Measurements from ENCODE around the gene CDY2A. TPM values are rescaled to one million over a fixed set of nuclear protein-coding genes. Genes with fewer than 3 reads are reported as not detected.
"Not testable (repeated sequence)": the region's sequence is repeated elsewhere in the genome, so short reads cannot be mapped to it uniquely, and the experiment has no call there.

The CDY2A gene
- not detected in 2 replicates for total RNA-seq (2022)
- not detected for Bru-seq, nascent RNA
- BruChase-seq, experiment 1, labeled RNA remaining after a 6-hour chase: not detected
- not detected for BruChase-seq, experiment 2, labeled RNA remaining after a 2-hour chase
- long read RNA-seq: 0 reads

- BruUV-seq (replicated peaks); intact Hi-C loops (cut with micrococcal nuclease): not testable (repeated sequence)
Measured at GRCh38 chrY:18025487-18025886, at the start of gene CDY2A. CDY2A (plus strand) TSS chrY:18025787; CDS start chrY:18026115, 328 bp downstream.

GRCh38 chrY:17997586-17997985 is 28.0 kb upstream of the CDY2A start:
- H3K9me3 Mint-ChIP-seq (ENCODE audit: unreplicated experiment); CTCF ChIA-PET; DNase-seq (ENCODE audit: unreplicated experiment); H3K36me3 Mint-ChIP-seq (ENCODE audit: insufficient read depth, unreplicated experiment); H3K4me1 Mint-ChIP-seq (ENCODE audit: insufficient read depth, unreplicated experiment); POLR2A ChIA-PET; BruUV-seq (replicated peaks); H3K4me3 Mint-ChIP-seq (ENCODE audit: unreplicated experiment); H3K27me3 Mint-ChIP-seq (ENCODE audit: insufficient read depth, unreplicated experiment); intact Hi-C loops (cut with micrococcal nuclease); H3K27ac Mint-ChIP-seq (ENCODE audit: low read depth, unreplicated experiment): not testable (repeated sequence)

More at GRCh38 chrY:18025487-18025886, at the start of gene CDY2A:
- POLR2A ChIA-PET; H3K27me3 Mint-ChIP-seq (ENCODE audit: insufficient read depth, unreplicated experiment); H3K36me3 Mint-ChIP-seq (ENCODE audit: insufficient read depth, unreplicated experiment); H3K4me1 Mint-ChIP-seq (ENCODE audit: insufficient read depth, unreplicated experiment); DNase-seq (ENCODE audit: unreplicated experiment); CTCF ChIA-PET; H3K9me3 Mint-ChIP-seq (ENCODE audit: unreplicated experiment); H3K4me3 Mint-ChIP-seq (ENCODE audit: unreplicated experiment); H3K27ac Mint-ChIP-seq (ENCODE audit: low read depth, unreplicated experiment): not testable (repeated sequence)

GRCh38 chrY:17998266-17998665 is 27.3 kb upstream of the CDY2A start:
- H3K4me1 Mint-ChIP-seq (ENCODE audit: insufficient read depth, unreplicated experiment); POLR2A ChIA-PET; BruUV-seq (replicated peaks); H3K27me3 Mint-ChIP-seq (ENCODE audit: insufficient read depth, unreplicated experiment); H3K36me3 Mint-ChIP-seq (ENCODE audit: insufficient read depth, unreplicated experiment); intact Hi-C loops (cut with micrococcal nuclease); H3K4me3 Mint-ChIP-seq (ENCODE audit: unreplicated experiment); DNase-seq (ENCODE audit: unreplicated experiment); H3K27ac Mint-ChIP-seq (ENCODE audit: low read depth, unreplicated experiment); H3K9me3 Mint-ChIP-seq (ENCODE audit: unreplicated experiment); CTCF ChIA-PET: not testable (repeated sequence)

GRCh38 chrY:18023897-18024296 is 1.7 kb upstream of the CDY2A start:
- H3K4me1 Mint-ChIP-seq (ENCODE audit: insufficient read depth, unreplicated experiment); H3K4me3 Mint-ChIP-seq (ENCODE audit: unreplicated experiment); H3K27ac Mint-ChIP-seq (ENCODE audit: low read depth, unreplicated experiment); H3K36me3 Mint-ChIP-seq (ENCODE audit: insufficient read depth, unreplicated experiment); intact Hi-C loops (cut with micrococcal nuclease); H3K9me3 Mint-ChIP-seq (ENCODE audit: unreplicated experiment); BruUV-seq (replicated peaks); CTCF ChIA-PET; POLR2A ChIA-PET; DNase-seq (ENCODE audit: unreplicated experiment); H3K27me3 Mint-ChIP-seq (ENCODE audit: insufficient read depth, unreplicated experiment): not testable (repeated sequence)

- intact Hi-C loops (cut with micrococcal nuclease); H3K27me3 Mint-ChIP-seq (ENCODE audit: insufficient read depth, unreplicated experiment); H3K36me3 Mint-ChIP-seq (ENCODE audit: insufficient read depth, unreplicated experiment); BruUV-seq (replicated peaks); H3K4me3 Mint-ChIP-seq (ENCODE audit: unreplicated experiment); DNase-seq (ENCODE audit: unreplicated experiment); H3K27ac Mint-ChIP-seq (ENCODE audit: low read depth, unreplicated experiment); POLR2A ChIA-PET; CTCF ChIA-PET; H3K9me3 Mint-ChIP-seq (ENCODE audit: unreplicated experiment); H3K4me1 Mint-ChIP-seq (ENCODE audit: insufficient read depth, unreplicated experiment): not testable (repeated sequence)
Measured at GRCh38 chrY:18028845-18029244, 3.3 kb downstream of the CDY2A start.

GRCh38 chrY:18030178-18030577 is 4.6 kb downstream of the CDY2A start:
- POLR2A ChIA-PET: not testable (repeated sequence)

GRCh38 chrY:18034100-18034814 is 8.7 kb downstream of the CDY2A start:
- BruUV-seq (replicated peaks); H3K9me3 Mint-ChIP-seq (ENCODE audit: unreplicated experiment); CTCF ChIA-PET; H3K4me1 Mint-ChIP-seq (ENCODE audit: insufficient read depth, unreplicated experiment); H3K27ac Mint-ChIP-seq (ENCODE audit: low read depth, unreplicated experiment); intact Hi-C loops (cut with micrococcal nuclease); POLR2A ChIA-PET; H3K36me3 Mint-ChIP-seq (ENCODE audit: insufficient read depth, unreplicated experiment); H3K4me3 Mint-ChIP-seq (ENCODE audit: unreplicated experiment); DNase-seq (ENCODE audit: unreplicated experiment); H3K27me3 Mint-ChIP-seq (ENCODE audit: insufficient read depth, unreplicated experiment): not testable (repeated sequence)

More at GRCh38 chrY:18030178-18030577, 4.6 kb downstream of the CDY2A start:
- H3K4me1 Mint-ChIP-seq (ENCODE audit: insufficient read depth, unreplicated experiment); H3K27ac Mint-ChIP-seq (ENCODE audit: low read depth, unreplicated experiment); BruUV-seq (replicated peaks); CTCF ChIA-PET; intact Hi-C loops (cut with micrococcal nuclease); H3K9me3 Mint-ChIP-seq (ENCODE audit: unreplicated experiment); H3K36me3 Mint-ChIP-seq (ENCODE audit: insufficient read depth, unreplicated experiment); DNase-seq (ENCODE audit: unreplicated experiment); H3K4me3 Mint-ChIP-seq (ENCODE audit: unreplicated experiment); H3K27me3 Mint-ChIP-seq (ENCODE audit: insufficient read depth, unreplicated experiment): not testable (repeated sequence)

- H3K4me3 Mint-ChIP-seq (ENCODE audit: unreplicated experiment); H3K27ac Mint-ChIP-seq (ENCODE audit: low read depth, unreplicated experiment); intact Hi-C loops (cut with micrococcal nuclease); H3K9me3 Mint-ChIP-seq (ENCODE audit: unreplicated experiment); H3K27me3 Mint-ChIP-seq (ENCODE audit: insufficient read depth, unreplicated experiment); H3K4me1 Mint-ChIP-seq (ENCODE audit: insufficient read depth, unreplicated experiment); CTCF ChIA-PET; H3K36me3 Mint-ChIP-seq (ENCODE audit: insufficient read depth, unreplicated experiment); POLR2A ChIA-PET; DNase-seq (ENCODE audit: unreplicated experiment); BruUV-seq (replicated peaks): not testable (repeated sequence)
Measured at GRCh38 chrY:18034864-18035263, 9.3 kb downstream of the CDY2A start.

GRCh38 chrY:18044990-18045389 is 19.4 kb downstream of the CDY2A start:
- CTCF ChIA-PET; H3K4me1 Mint-ChIP-seq (ENCODE audit: insufficient read depth, unreplicated experiment); H3K9me3 Mint-ChIP-seq (ENCODE audit: unreplicated experiment); H3K27me3 Mint-ChIP-seq (ENCODE audit: insufficient read depth, unreplicated experiment); POLR2A ChIA-PET; H3K4me3 Mint-ChIP-seq (ENCODE audit: unreplicated experiment); intact Hi-C loops (cut with micrococcal nuclease); H3K27ac Mint-ChIP-seq (ENCODE audit: low read depth, unreplicated experiment); H3K36me3 Mint-ChIP-seq (ENCODE audit: insufficient read depth, unreplicated experiment); BruUV-seq (replicated peaks); DNase-seq (ENCODE audit: unreplicated experiment): not testable (repeated sequence)
